GM18498 (cell line): ENCODE measurements around the gene GOLGA6C.
"Not testable (repeated sequence)": the region's sequence is repeated elsewhere in the genome, so short reads cannot be mapped to it uniquely, and the experiment has no call there.

Source experiments
- ATAC-seq: cut with Tn5 transposase; IDR thresholded peaks from one replicate; pipeline ENCODE4 v1.9.1; 2021; ENCODE audit warnings: mild to moderate bottlenecking, moderate library complexity; ENCODE audit not compliant: unreplicated experiment

GOLGA6C gene

DNA sequence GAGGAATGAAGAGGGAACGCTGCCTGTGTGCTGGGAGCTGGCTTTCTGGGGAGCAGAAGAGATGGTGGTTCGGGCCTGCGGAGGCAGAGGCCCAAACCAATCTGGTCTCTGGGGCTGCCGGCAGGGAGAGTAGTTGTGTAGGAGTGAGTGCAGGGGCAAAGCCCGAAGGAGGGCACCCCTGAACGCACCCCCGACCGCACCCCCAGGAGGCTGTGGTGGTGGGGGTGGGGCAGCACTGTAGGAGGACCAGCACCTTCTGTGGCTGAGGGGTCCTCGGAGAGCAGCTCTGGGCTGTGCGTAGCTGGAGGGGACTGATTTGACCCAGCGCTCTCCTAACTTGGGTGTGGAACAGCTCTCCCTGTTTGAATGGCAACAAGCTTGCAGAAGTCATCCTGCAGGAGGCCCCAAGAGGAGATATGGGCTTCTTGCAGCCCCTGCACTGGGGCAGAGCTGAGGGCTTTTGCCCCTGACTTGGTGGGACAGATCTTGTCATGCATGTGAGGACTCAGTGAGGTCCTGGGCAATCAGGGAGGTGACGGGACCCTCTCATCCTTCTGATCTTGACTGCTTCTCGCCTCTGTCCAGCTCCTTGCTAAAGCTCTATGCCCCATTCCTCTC, 30.4 kb upstream of the GOLGA6C start:
- ATAC-seq: no peak

DNA sequence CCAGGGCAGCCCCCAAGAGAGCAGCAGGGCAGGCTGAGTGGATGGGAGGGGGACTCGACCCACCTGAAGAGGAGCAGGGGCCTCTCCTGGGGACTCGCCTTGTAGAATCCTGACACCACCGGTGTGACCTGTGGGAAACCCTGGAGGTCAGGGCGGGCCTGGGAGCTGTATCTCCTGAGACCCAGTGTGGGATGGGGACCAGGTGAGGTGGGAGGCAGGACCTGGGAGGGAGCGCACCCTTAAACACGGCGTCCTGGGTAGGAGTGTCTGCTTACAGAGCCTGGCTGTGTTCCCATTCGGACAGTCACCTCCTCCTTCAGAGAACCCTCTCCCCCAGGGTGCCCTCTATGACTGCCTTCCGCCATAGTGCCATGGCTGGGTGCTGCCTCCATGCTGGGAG, 29.3 kb upstream of the GOLGA6C start:
- ATAC-seq: no peak

DNA sequence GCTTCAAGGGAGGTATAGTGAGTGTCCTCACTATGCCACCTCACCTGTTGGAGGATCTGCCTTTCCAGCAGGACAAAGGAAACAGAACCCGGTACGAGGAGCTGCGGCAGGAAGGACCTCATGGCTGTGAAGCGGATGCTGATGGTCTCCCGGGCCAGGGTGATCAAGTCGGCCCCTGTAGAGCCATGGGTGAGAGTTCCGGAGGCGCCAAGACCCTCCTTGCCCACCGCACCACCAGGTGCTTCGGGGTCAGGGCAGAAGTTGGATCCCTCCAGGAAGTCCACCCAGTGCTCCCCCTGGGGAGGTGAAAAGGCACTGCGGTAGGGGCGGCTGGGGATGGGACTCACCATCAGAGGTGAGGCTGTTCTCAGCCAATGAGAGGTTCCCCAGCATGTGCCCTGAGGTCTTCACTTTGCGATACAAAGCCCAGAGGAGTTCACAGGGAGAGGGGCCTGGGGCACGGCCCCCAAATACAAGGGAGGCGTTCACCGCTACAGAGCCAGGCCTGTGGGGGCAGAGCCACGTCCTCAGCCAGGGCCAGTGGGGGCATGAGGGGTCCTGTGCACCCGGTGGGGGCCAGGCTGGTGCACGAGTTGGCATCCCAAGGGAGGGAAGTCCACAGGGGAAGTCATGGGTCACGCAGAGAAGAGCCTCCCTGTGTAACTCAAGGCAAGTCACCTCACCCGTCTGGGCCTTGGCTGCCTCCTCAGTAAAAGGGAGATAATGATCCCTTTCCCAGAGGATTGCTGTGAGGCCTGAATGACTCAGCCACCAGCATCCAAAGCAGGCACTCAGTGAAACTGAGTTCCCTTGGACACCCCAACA, 28.7 kb upstream of the GOLGA6C start:
- ATAC-seq: no peak

DNA sequence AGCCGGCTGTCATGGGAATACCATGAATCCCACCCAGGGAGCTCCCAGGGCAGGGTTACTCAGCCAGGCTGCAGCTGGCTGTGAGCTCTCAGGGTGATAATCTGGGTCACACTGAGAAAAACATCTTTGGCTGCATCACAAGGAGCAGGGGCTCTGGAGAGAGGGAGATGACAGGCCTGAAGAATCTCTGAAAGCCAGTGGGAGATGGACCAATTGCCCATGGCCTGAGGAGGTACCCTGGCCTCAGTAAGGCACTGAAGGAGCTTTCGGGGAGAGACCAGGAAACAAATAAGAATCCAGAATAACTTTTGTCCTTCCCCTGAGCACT, 28.2 kb upstream of the GOLGA6C start:
- ATAC-seq: no peak

DNA sequence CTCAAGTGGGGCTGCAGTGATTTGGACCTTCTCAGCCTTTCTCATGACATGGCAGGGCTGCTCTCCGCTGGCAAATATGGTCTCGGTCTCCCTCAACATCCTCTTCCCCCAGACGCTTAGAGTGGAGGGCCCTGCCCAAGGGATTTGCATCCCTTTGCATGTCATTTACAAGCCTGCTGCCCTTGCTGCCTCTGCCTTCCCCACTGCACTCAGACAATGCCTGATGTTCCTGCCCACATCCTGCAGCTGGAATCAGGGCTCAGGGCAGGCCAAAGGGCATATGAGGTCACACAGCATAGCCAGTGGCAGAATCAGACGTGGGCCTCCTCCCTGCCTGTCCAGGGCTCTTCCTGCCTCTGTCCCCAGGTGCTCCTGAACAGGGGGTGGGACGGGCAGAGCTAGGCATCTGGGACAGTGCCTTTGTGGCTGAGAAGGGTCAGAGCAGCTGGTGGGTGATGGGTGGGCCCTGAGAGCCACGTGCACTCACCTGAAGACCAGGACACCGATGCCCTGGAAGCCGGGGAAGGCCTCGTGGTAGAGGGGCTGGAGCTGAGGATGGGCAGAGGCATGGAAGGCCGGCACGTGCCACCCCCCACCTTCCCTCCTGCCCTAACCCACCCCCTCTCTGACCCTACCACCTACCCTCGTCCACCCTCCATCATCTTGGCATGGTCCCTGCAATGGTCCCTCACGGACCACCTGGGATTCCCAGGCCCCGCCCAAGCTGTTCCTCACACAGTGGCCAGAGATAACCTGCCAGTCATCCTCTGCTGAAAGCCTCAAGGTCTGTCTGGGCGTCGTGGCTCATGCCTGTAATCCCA, 27.4 kb upstream of the GOLGA6C start:
- no peak for ATAC-seq

DNA sequence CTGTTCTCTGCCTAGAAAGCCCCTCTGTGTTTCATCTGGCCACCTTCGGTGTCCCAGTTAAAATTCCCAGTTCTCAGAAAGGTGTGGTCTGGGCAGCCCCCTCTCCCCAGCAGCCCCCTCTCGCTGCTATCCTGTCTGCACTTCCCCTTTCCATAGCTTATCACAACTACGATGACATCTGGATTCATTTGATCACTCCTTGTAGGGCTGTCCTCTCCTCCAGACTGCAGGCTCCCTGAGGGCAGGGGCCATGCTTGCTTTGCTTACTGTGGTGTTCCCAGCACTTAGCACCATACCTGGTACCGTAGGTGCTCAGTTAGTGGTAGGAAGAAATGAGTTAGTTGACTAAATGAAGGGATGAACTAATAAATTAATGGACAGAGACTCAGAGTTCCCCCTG, 26.3 kb upstream of the GOLGA6C start:
- no peak for ATAC-seq

DNA sequence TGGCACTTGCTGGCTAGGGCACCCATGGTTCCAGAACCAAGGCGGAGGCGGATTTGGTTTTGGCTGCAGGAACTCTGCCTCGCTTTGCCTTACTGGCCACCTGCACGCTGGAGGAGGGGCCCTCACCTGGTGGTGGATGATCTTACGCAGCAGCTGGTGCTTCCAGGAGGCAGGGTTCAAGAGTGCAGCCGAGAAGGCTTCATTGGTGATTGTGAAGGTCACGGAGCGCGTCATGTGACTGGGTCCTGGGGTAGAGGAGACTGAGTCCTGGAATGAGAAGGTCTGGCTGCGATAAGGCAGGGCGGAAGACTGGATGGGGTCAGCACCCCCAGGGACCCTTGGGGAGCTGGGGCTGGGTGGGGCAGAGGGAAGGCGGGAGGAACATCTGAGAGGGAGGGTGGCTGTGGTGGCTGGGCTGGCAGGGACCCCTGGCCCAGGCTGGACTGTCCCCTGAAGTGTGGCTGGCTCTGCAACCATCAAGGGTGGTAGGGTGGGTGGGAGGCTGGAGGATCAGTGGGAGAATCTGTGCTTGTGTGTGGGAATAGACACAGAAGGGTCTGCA, 25.8 kb upstream of the GOLGA6C start:
- no peak for ATAC-seq

DNA sequence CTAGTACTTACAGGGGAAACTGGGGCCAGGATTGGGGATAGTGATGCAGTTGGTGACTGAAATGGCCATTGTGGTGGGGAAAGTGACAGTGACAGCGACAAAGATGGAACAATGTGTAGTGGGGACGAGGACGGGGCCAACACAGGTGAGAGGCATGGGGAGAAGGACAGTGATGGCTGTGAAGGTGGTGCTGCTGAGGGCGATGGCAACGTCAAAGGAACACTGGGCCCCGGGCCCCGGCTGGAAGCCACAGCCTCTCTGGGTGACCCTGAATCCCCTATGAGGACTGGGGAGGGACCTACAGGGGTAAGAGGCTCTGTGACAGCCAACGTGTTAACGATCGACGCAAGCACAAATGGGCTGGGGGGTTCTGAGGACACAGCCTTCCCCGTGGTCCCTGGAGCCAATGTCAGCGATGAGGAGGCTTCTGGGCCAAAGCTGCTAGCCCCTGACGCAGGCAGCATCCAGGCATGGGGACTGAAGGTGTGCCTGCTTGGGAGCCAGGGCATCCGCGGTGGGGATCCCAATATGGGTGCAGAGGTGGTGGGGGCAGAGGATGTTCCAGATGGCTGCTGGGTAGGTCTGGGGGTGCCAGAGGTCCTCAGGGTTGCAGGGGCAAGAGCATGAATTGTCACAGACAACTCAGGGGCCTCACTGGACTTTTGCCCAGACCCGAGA, 25.2 kb upstream of the GOLGA6C start:
- no peak for ATAC-seq

DNA sequence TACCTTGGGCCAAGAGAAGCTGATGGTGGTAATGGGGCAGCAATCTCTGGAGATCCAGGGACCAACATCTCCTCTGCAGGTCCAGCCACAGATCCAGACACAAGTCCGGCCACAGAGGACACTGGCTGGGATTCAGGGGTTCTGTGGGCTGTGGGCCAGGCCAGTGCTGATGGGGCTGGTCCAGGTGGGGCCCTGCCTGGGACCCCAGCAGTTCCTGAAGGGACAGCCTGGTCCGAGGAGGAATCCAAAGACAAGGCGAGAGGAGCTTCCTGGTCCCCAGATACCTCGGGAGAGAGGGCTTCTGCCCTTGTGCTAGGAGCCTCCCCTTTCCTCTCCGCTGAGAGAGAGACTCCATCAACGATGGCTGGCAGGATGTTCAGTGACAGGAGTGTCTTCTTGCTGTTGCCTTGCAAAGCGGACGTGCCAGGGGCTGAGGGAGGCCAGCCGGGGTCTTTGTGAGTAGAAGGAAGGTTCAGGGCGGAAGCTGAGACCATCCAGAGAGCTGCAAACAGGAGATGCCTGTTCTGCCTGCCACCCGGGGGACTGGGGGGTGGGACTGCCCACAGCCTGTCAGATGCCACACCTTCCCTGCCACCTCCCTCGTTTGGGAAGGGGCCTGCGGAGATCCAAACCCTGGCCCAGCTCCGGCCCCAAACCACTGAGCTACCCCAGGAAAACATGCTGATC, 24.5 kb upstream of the GOLGA6C start:
- ATAC-seq: no peak

DNA sequence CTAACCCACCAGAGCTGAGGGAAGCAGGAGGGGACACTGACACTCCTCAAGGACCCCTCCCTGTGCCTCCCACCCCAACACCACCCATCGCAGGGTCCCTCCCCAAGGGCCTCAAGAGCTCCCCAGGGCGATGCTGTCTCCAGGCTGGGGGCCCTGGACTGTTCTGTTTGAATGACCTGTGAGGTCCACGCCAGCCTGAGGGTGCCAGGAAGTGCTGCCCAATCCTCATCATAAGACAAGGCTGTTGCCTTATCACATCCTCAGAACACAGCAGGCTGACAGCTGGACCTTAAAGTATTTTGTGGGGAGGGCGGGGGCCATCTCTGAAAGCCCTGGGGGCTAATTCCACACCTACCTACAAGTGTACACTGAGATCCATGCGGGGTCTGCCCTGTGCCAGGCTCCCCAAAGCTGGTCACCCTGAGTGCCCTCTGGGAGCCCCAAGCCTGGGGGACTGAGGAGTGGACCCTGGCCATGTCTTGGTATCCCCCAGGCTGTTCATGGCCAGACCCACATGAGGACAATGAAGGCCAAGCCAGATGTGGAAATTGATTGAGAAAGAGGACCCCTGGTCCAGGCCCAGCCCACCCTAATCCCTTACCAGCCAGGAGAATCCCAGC, 23.8 kb upstream of the GOLGA6C start:
- ATAC-seq: no peak

DNA sequence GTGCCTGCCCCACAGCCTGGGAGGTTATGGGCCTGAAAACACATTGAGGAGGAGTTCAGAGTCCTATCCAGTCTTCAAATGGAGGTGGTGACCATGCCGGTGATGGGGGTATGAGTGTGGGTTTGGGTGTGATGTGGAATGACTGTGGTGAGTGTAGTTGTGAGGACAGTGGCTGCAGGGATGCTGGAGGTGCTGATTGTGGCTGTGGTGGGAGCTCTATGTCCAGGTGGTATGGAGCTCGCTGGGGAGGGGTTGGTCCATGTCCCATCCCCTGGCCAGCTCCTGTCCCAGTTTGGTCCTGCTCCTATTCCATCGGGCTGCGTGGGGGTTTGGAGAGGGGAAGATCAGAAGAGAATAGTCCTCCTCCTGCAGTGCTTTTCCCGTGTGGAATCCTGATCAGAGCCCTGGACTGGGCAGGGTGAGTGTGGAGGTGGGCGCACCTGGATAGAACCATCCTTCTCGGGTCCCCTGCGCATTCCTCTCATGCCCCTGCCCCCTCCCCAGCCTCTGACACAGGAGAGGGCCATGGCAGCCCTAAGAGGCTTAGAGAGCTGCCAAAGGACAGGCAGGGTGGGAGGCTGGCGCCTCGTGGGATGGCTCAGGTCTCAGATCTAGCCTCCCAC, 23.0 kb upstream of the GOLGA6C start:
- ATAC-seq: no peak

DNA sequence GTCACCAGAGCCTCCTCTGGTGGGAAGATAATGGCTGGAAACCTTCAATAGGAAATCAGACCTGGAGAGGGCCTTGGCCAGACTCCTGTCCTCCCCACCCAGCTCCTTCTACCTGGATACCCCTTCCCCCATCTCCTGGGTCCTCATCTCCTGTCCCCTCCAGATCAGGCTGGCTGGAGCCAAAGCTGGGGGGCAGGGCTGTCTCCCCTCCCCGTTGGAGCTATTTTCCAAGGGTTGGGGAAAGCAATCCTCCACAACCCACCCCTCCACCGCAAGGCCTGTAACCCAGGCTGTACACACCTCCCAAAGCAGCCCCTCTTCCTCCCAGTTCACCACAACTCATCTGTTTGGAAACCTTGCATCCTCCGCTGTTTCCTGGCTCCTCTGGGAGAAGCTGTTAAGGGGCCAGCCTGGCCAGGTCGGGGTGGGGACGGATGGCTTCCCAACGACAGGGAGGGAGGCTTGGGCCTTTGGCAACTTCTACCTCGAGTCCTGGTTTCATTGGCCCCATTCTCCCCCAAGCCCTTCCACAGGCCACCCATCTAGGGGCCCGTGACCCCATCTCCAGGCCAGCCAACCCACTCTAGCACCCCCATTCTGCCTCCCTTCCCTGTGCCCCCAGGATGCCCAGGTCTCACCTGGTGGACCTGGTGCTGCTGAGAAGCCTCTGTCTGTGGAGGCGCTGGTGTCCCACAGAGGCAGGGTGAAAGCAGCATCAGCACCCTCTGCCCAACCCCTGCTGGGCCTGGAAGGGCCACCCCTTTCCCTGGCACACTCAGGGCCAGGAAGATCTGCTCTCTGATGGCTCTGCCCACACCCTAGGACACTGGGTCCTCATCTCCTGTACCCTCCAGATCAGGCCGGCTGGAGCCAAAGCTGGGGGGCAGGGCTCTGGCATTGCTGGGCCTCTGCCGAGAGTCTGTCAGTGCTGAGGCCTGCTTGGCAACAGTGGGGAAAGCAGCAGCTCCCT, 22.1 kb upstream of the GOLGA6C start:
- ATAC-seq: no peak

DNA sequence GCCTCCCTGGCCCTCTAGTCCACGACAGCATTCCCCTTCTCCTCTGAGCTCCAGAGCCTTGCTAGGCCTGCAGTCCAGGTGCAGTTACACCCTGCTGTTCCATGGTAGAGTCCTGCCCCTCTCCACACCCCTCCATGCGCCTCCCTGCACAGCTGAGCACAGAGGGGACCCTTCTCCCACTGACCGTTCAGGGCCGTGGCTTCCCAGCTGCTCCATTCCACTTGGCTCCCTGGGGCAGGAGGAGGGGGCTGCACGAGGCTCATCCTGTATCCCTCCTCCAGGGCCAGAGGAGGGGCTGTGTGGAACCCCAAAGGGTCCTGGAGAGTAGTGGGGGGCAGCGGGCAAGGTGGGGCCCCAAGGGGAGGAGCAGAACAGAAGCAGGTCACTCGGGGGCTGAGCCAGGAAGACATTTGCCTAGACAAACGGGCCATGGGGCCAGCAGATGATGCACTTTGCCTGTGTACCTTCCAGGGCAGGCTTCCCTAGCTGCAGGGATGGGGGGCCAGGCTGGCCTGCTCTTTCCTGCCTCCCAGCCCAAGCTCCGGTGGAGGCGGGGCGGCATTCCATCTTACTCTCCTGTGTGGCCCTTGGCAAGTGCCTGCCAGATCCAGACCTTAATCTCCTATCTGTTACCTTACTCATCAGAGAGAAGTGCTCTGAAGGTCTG, 20.7 kb upstream of the GOLGA6C start:
- no peak for ATAC-seq

DNA sequence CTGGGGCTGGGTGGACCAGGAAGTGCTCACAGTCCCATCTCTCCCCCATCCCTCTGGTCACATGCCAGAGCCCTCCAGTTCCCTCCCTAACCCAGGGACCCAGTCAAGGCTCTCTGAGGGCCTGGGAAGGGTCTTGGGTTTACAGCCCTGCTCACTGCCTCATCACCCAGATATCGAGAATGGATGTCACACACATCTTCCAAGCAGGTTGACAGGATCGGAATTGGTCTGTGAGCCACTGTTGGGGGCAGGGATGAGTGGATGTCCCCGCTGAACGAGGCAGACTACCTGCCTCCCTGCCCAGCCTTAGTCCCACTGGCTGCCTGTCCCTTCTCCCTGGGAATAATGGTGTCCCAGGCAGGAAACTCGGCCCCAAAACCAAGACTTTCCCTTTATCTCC, 20.0 kb upstream of the GOLGA6C start:
- ATAC-seq: no peak

DNA sequence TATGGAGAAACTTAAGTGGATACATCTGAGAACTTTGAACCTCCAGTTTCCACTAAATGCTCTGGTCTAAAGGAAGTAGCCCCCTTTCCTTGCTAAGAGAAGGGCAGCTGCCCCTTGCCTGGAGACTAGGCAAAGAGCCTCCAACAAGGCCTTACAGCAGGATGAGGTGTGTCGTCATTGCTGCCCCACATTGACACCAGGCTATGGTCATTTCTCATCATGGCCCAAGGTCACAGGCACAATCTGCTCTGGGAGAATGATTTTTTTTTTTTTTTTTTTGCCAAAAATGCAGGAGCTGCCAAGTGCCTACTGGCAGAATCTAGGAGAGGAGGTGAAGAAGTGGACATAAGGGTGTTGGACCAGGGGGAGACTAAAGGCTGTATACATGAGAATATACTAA, 12.4 kb upstream of the GOLGA6C start:
- ATAC-seq: not testable (repeated sequence)

DNA sequence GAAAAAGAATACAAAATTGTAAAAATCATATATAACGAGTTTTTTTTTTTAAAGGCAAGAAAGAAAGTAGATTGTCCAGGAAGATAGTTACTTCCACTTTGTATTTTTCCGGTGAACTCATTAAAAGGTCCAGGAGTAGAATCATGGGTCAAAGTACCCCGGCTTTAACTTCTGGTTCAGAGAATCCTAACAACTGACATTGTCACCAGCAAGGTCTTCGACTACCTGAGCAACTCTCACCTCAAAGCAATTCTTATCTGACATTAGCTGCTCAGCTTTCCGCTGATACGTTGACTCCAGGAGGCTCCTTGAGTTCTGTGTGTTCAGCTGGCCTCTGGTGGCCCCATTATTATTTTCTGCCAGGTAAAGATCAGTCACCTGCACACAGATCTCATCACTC, 9.1 kb upstream of the GOLGA6C start:
- ATAC-seq: not testable (repeated sequence)

DNA sequence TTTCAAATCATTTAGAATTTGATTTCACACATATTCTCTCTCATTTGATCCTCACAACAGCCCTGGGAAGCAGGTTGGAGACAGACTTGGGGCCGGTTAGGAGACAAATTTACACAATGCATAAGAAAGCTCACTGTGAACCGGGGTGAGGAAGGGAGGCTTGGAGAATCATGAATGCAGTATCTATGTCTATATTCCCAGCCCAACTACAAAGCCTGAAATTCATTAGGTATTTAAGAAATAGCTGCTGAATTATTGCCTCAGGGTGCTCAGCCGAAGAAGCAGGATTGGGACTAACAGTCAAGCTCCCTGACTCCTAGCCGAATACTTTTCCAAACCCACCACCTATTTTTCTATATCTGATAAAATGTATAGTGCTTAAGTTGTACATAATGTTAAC, 8.4 kb upstream of the GOLGA6C start:
- ATAC-seq: no peak

DNA sequence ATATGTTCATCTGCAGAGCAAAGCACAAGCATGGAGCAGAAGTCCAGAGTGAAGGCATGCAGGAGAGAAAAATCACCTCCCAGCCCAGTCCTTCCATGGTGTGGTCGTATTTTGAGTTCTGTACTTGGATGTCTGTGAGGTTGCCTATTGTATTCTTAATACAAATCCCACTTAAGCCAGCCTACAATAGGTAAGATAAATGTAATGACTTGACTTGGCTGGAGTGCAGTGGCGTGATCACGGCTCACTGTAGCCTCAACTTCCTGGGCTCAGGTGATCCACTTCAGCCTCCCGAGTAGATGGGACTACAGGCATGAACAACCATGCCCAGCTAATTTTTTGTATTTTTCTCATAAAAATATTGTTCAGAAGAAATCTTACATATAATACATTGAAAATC, 6.8 kb upstream of the GOLGA6C start:
- ATAC-seq: not testable (repeated sequence)
